ENCODE data around the gene KLF13.

DNA sequence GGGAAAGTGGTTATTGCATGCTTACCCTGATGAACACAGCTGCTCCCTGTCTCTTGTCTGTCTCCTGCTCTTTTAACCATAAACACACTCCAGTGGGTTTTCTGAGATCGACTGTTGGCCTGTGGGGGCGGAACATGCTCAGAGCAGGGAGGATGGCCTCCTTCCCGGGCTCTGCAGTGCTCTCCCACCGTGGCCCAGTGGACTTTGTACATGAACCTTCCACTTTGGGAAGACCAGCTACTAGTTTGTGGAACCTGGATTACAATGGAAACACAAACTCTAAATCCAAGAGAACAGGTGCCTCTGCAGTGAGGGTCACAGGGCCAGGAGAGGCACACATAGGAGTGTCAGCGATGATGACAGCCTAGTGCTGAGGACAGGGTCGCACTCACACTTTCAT lies 56.5 kb downstream of the KLF13 start:
- TF ChIP-seq POLR2A (IDR thresholded peaks at IDR 0.05): no peak
- TF ChIP-seq, protein P1, sequence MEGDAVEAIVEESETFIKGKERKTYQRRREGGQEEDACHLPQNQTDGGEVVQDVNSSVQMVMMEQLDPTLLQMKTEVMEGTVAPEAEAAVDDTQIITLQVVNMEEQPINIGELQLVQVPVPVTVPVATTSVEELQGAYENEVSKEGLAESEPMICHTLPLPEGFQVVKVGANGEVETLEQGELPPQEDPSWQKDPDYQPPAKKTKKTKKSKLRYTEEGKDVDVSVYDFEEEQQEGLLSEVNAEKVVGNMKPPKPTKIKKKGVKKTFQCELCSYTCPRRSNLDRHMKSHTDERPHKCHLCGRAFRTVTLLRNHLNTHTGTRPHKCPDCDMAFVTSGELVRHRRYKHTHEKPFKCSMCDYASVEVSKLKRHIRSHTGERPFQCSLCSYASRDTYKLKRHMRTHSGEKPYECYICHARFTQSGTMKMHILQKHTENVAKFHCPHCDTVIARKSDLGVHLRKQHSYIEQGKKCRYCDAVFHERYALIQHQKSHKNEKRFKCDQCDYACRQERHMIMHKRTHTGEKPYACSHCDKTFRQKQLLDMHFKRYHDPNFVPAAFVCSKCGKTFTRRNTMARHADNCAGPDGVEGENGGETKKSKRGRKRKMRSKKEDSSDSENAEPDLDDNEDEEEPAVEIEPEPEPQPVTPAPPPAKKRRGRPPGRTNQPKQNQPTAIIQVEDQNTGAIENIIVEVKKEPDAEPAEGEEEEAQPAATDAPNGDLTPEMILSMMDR (IDR thresholded peaks at IDR 0.05): no peak
